Testis (tissue), 3 donors: ENCODE results near the gene NBEA. TPM values are rescaled to one million over a fixed set of nuclear protein-coding genes. Genes with fewer than 3 reads are reported as not detected.

Source experiments
- DNase-seq: peaks from one replicate; pipeline ENCODE4 v3.0.0-alpha.2; 2019
- H3K27ac ChIP-seq, 2 donors: fragments of 200-600 bp; sonication (generic); one replicate each; pipeline ENCODE4 v1.5.1; 2019
- H3K27me3 ChIP-seq: fragments of 200-600 bp; sonication (generic); one replicate; pipeline ENCODE4 v1.5.1; 2019
- H3K36me3 ChIP-seq: fragments of 200-600 bp; sonication (generic); one replicate; pipeline ENCODE4 v1.5.1; 2017; ENCODE audit warnings: low read depth; ENCODE audit errors: missing control alignments
- H3K4me1 ChIP-seq: fragments of 200-600 bp; sonication (generic); one replicate; pipeline ENCODE4 v1.5.1; 2019
- H3K4me3 ChIP-seq, 2 donors: fragments of 200-600 bp; sonication (generic); one replicate each; pipeline ENCODE4 v1.5.1; 2017 to 2019
- H3K9me3 ChIP-seq: fragments of 200-600 bp; sonication (generic); one replicate; pipeline ENCODE4 v1.5.1; 2017
- CTCF ChIP-seq, 3 experiments: fragments of 450-650 bp in 2 of 3; fragments of 200-600 bp in 1 of 3; sonication (generic) in 1 of 3; IDR thresholded peaks; one replicate each; pipeline ENCODE4 v1.5.1; 2016 to 2019; ENCODE audit warnings: antibody characterized with exemption in 3 of 3, mild to moderate bottlenecking in 2 of 3, moderate library complexity in 1 of 3
- POLR2A ChIP-seq: fragments of 450-650 bp; IDR thresholded peaks from one replicate; pipeline ENCODE4 v1.6.1; 2017; ENCODE audit warnings: antibody characterized with exemption, mild to moderate bottlenecking, moderate library complexity
- WGBS, 2 donors: methylation state at CpG; one replicate each; pipeline ENCODE4 v1.1.5; 2018; 5-methylcytosine and 5-hydroxymethylcytosine counted together
- intact Hi-C: fragments of 100-400 bp; cut with DNase I; formaldehyde crosslinking; loops from one replicate; pipeline ENCODE4 v1.15.1; 2023; ENCODE audit warnings: low total_unique reads
- polyA plus RNA-seq: library from polyadenylated mRNA; stranded (reverse); fragments of 350-450 nt; fragmentation: Illumina TruSeq; extraction: RNeasy Lipid Tissue Mini Kit (QIAGEN cat#74804); gene quantifications from one replicate; pipeline ENCODE4 v1.2.3, GENCODE V29; 2014; ENCODE audit warnings: low read depth, low replicate concordance; ENCODE audit not compliant: insufficient read depth
- total RNA-seq, 2 donors: library from RNA; depleted of rRNA; stranded (reverse); fragments of >200 nt; gene quantifications; one replicate each; pipeline ENCODE4 v1.2.3, GENCODE V29; 2016

Gene NBEA
- total and polyA plus RNA-seq, 3 donors from 2014 or later = 8.6 to 22.2 (median 18.3) TPM

GRCh38 chr13:35159041-35159440 is 217.0 kb downstream of the NBEA start:
- DNase-seq = no peak
- no peak overlapping the region for H3K27ac ChIP-seq
- H3K4me3 ChIP-seq = no peak overlapping the region
- no peaks in the 10 kb centered on the region for H3K36me3 ChIP-seq
- no peaks in the 10 kb centered on the region for H3K9me3 ChIP-seq
- TF ChIP-seq CTCF (IDR thresholded peaks at IDR 0.05) (no peak), POLR2A (no peak)
- H3K4me1 ChIP-seq = no peaks in the 10 kb centered on the region
- 88 to 93% methylated on average over 5 of the region's 5 CpGs for WGBS, 2 donors
- intact Hi-C loops = loop anchor here (10.0 kb wide), 1 partner anchor 1234 kb away; no protein-coding TSS in a partner anchor
- H3K27me3 ChIP-seq = no peaks in the 10 kb centered on the region

- Histone ChIP-seq H3K9me3 (no peaks in the 10 kb centered on the region), H3K27me3 (no peaks in the 10 kb centered on the region), H3K4me1 (no peaks in the 10 kb centered on the region), H3K27ac (no peak overlapping the region), H3K4me3 (no peak overlapping the region), H3K36me3 (no peaks in the 10 kb centered on the region)
- intact Hi-C loops = no loop called here
- no peak for TF ChIP-seq CTCF (IDR thresholded peaks at IDR 0.05)
- TF ChIP-seq POLR2A = no peak
- 65 to 70% methylated on average over 3 of the region's 3 CpGs for WGBS, 2 donors
- DNase-seq = no peak
Measured at GRCh38 chr13:35160896-35161295, 218.8 kb downstream of the NBEA start.

GRCh38 chr13:35162420-35162819 is 220.3 kb downstream of the NBEA start:
- Histone ChIP-seq H3K9me3 (no peaks in the 10 kb centered on the region), H3K27me3 (no peaks in the 10 kb centered on the region), H3K27ac (no peak overlapping the region), H3K4me3 (no peak overlapping the region), H3K36me3 (no peaks in the 10 kb centered on the region), H3K4me1 (no peaks in the 10 kb centered on the region)
- intact Hi-C loops = no loop called here
- WGBS, 2 donors = 59 to 78% methylated on average over 2 of the region's 2 CpGs
- no peak for DNase-seq
- TF ChIP-seq POLR2A (no peak), CTCF (IDR thresholded peaks at IDR 0.05) (no peak)

- no peaks in the 10 kb centered on the region for H3K4me1 ChIP-seq
- 93 to 100% methylated on average over 1 of the region's 1 CpG for WGBS, 2 donors
- no peaks in the 10 kb centered on the region for H3K9me3 ChIP-seq
- TF ChIP-seq POLR2A = no peak
- TF ChIP-seq CTCF (IDR thresholded peaks at IDR 0.05) = no peak
- no peak overlapping the region for H3K4me3 ChIP-seq
- no peak for DNase-seq
- no peaks in the 10 kb centered on the region for H3K36me3 ChIP-seq
- no peaks in the 10 kb centered on the region for H3K27me3 ChIP-seq
- intact Hi-C loops = no loop called here
- H3K27ac ChIP-seq = no peak overlapping the region
Measured at GRCh38 chr13:35163674-35164073, 221.6 kb downstream of the NBEA start.

- no peaks in the 10 kb centered on the region for H3K36me3 ChIP-seq
- H3K27ac ChIP-seq = no peak overlapping the region
- H3K4me3 ChIP-seq = no peak overlapping the region
- H3K4me1 ChIP-seq = no peaks in the 10 kb centered on the region
- TF ChIP-seq POLR2A (no peak), CTCF (IDR thresholded peaks at IDR 0.05) (peak in 2 of 3 experiments; percentile 51 to 66)
- intact Hi-C loops = no loop called here
- H3K27me3 ChIP-seq = no peaks in the 10 kb centered on the region
- DNase-seq = no peak
- H3K9me3 ChIP-seq = no peaks in the 10 kb centered on the region
Measured at GRCh38 chr13:35164324-35164932, 222.4 kb downstream of the NBEA start.
